AG04449 (cell line): ENCODE results near the gene DIP2C.
"Not testable (repeated sequence)": the region's sequence is repeated elsewhere in the genome, so short reads cannot be mapped to it uniquely, and the experiment has no call there.

Experiments
- CTCF ChIA-PET: fragments of 350-600 bp; formaldehyde crosslinking; extraction: SDS; loops from one replicate; lab custom pipeline; 2021; ENCODE audit warnings: antibody characterized with exemption; lab: Yijun Ruan, JAX
- POLR2A ChIA-PET: fragments of 400-600, 350-600 bp; formaldehyde crosslinking; extraction: SDS; loops from one replicate; lab custom pipeline; 2020; ENCODE audit warnings: antibody characterized with exemption, inconsistent platforms; lab: Yijun Ruan, JAX
- DNase-seq: peaks from one replicate; pipeline ENCODE4 v3.0.0-alpha.2; 2010; ENCODE audit warnings: low read depth, low spot score
- H3K4me3 ChIP-seq: 2 replicates; pipeline ENCODE4 v1.5.1; 2011; ENCODE audit warnings: low read depth, mild to moderate bottlenecking, control low read depth, low read length
- TF ChIP-seq, protein P1 (sequence below): IDR thresholded peaks from one replicate; pipeline ENCODE4 v1.5.1; 2011; ENCODE audit warnings: mild to moderate bottlenecking, moderate library complexity, low read length, control low read depth, inconsistent platforms; ENCODE audit not compliant: insufficient read depth; ENCODE audit errors: missing control alignments

The DIP2C gene

DNA sequence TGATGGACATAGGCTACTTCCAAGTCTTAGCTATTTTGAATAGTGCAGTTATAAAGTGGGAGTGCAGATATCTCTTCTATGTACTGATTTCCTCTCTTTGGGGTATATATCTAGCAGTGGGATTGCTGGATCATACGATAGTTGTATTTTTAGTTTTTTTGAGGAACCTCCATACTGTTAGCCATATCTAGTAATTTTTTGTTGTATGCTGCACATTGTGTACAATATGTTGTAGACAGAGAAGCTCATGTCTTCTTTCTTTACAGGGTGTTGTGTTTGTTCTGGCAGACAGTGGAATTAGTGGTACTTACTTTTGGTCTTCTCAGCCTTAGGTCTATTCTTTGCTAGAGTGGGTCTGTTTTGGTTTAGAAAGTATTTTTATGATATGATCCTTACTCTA is 13.7 kb upstream of the DIP2C start:
- ChIA-PET POLR2A (no interaction called here), CTCF (no interaction called here)
- DNase-seq = no peak

DNA sequence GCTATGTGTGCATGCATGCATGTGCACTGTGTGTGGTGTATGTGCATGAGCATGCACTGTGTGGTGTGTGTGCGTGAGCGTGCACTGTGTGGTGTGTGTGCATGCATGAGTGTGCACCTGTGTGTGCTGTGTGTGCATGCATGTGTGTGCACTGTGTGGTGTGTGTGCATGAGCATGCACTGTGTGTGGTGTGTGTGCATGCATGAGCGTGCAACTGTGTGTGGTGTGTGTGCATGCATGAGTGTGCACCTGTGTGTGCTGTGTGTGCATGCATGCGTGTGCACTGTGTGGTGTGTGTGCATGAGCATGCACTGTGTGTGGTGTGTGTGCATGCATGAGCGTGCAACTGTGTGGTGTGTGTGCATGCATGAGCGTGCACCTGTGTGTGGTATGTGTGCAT is 10.7 kb upstream of the DIP2C start:
- POLR2A ChIA-PET, H3K4me3 ChIP-seq, CTCF ChIA-PET: not testable (repeated sequence)

More for the DNA sequence above, 13.7 kb upstream of the DIP2C start:
- TF ChIP-seq, protein P1, sequence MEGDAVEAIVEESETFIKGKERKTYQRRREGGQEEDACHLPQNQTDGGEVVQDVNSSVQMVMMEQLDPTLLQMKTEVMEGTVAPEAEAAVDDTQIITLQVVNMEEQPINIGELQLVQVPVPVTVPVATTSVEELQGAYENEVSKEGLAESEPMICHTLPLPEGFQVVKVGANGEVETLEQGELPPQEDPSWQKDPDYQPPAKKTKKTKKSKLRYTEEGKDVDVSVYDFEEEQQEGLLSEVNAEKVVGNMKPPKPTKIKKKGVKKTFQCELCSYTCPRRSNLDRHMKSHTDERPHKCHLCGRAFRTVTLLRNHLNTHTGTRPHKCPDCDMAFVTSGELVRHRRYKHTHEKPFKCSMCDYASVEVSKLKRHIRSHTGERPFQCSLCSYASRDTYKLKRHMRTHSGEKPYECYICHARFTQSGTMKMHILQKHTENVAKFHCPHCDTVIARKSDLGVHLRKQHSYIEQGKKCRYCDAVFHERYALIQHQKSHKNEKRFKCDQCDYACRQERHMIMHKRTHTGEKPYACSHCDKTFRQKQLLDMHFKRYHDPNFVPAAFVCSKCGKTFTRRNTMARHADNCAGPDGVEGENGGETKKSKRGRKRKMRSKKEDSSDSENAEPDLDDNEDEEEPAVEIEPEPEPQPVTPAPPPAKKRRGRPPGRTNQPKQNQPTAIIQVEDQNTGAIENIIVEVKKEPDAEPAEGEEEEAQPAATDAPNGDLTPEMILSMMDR = no peak
- no peak overlapping the region for H3K4me3 ChIP-seq

DNA sequence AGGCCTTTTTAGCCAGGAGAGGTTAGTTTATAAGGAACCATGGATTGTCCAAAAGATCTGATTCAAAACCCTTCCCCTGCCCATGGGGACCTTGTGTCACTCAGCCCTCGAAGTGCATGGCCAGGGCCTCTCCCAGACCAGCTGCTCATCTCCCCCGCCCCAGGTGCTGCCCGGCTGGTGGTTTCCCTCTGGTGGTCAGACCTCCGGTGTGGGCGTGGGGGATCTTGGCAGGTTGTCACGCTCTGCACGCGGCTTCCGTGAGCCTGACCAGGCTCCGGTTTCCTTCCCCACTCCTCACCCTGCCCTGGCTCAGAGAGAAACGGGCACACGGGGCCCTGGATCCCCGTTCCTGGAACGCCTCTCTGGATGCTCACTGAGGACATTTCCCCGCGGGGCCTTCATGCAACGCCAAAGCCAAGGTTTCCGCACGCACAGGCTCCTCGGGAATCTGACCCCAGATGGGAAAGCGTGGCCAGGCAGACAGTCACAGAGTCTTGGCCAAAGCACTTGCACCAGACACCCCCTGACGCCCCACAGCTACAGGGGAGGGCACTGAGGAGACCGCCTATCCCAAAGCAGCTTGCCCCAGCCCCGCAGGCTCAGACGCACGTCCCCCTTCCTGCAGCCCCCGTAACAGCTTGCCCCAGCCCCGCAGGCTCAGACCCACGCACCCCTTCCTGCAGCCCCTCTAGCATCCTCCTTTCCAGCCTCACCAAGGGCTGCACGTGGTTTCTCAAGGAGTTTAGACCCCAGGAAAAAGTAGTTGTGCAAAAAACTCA is 7.8 kb upstream of the DIP2C start:
- DNase-seq = no peak
- H3K4me3 ChIP-seq = no peak overlapping the region
- ChIA-PET CTCF (no interaction called here), POLR2A (no interaction called here)
- TF ChIP-seq, protein P1 = no peak

More for the DNA sequence above, 10.7 kb upstream of the DIP2C start:
- not testable (repeated sequence) for DNase-seq

DNA sequence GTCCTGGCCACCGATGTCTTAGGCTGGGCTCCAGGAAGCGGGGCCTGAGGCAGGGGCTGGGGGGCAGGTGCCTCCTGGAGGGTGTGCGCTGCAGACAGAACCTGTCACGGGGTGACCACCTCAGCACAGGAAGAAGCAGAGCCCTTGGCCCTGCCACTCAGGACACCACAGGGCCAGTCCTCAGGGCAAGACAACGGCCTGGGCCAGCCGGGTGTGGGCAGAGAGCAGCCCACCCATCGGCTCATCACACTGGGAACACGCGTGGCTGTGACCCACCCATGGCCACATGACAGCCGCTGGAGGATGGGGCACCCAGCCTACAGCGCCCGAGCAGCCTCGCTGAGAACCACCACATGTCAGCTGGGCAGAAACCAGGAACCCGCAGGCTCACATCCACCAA is 5.9 kb upstream of the DIP2C start:
- DNase-seq = no peak
- POLR2A ChIA-PET = no interaction called here

GRCh38 chr10:693506-693905 is 4.0 kb upstream of the DIP2C start:
- TF ChIP-seq, protein P1 = no peak
- DNase-seq = no peak
- ChIA-PET CTCF (no interaction called here), POLR2A (no interaction called here)
- H3K4me3 ChIP-seq = no peak overlapping the region

More for the DNA sequence above, 5.9 kb upstream of the DIP2C start:
- CTCF ChIA-PET = no interaction called here
- no peak overlapping the region for H3K4me3 ChIP-seq
- TF ChIP-seq, protein P1 = no peak

- ChIA-PET POLR2A (no interaction called here), CTCF (no interaction called here)
- DNase-seq = no peak
- TF ChIP-seq, protein P1 = no peak
- no peak overlapping the region for H3K4me3 ChIP-seq
Measured at GRCh38 chr10:692682-693351, 3.3 kb upstream of the DIP2C start.
